ENCODE data around the gene CAMK2A.

DNA sequence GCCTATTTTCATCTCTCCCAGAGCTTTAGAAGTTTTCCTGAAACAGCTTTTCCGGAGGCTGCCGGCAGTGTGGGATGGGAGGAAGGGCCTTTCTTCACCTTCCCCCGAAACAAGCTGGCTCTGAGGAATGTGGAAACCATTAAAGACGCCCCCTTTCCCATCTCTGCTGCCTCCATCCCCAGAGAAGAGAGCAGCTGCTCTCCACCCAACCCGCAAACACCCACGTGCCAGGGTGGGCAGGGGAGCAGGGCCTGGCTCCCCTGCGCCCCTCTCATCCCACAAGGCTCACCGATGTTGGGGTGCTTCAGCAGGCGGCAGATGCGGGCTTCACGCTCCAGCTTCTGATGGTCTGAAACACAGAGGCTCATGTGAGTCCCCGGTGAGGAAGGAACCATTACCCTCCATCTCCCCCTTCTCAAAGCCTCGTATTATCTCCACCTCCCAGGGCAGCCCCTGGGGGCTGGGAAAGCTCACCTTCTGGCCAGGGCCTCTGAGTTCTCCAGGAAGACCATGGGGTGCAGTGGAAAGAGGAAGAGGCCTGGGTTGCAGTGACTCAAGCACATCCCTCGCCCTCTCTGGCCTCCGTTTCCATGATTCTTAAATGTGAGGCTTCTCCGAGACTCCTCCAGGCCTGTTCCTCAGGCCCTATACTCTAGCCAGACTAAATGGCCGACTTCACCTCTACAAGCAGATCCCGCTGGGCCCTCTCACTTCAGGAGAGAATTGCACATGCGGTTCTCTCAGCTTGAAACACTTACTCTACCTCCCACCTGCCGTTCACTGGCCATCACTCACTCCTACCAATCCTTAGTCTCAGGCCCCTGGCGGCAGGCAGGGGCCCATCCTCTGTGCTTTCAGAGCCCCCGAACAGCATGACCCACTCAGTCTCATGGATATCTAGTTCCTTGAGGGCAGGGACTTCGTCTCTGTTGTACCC, 24.6 kb downstream of the CAMK2A start:
- TF ChIP-seq POLR2A (IDR thresholded peaks at IDR 0.05; ENCODE audit: low read depth, low read length), result no peak
- TF ChIP-seq TAF1 (IDR thresholded peaks at IDR 0.05; ENCODE audit: borderline replicate concordance, low read depth, low read length), result no peak
- TF ChIP-seq POLR2AphosphoS5 (IDR thresholded peaks at IDR 0.05; ENCODE audit: low read depth, low read length), result no peak

Measured in GM12892 (cell line).